ENCODE results near the gene TRMU. TPM values are rescaled to one million over a fixed set of nuclear protein-coding genes. Genes with fewer than 3 reads are reported as not detected.
"Not testable (repeated sequence)": the region's sequence is repeated elsewhere in the genome, so short reads cannot be mapped to it uniquely, and the experiment has no call there.

TRMU gene
- total RNA-seq, 2 experiments from 2014 or later: 61.4 to 75.3 TPM

GRCh38 chr22:46308283-46308988 lies 27.1 kb upstream of the TRMU start:
- Mint-ChIP-seq H3K9me3 (ENCODE audit: low read depth) (no peaks in the 10 kb centered on the region), H3K36me3 (ENCODE audit: low read depth) (peaks cover 32% of the 10 kb centered on the region), H3K27me3 (no peaks in the 10 kb centered on the region), H3K4me3 (no peak overlapping the region), H3K4me1 (peaks cover 4% of the 10 kb centered on the region), H3K27ac (no peak overlapping the region)
- ChIA-PET POLR2A (interaction anchor here (0.6 kb wide), 1 partner anchor 26 kb away, joined by 3 read pairs; no protein-coding TSS in a partner anchor), CTCF (interaction anchor here (0.6 to 1.7 kb wide), 2 partner anchors 10 to 548 kb away, joined by 3 to 4 read pairs; no protein-coding TSS in a partner anchor)
- DNase-seq (no peak), ATAC-seq (no peak)
- intact Hi-C loops (cut with DNase I, micrococcal nuclease): no loop called here

GRCh38 chr22:46309526-46310085 lies 25.9 kb upstream of the TRMU start:
- Mint-ChIP-seq H3K27ac (no peak overlapping the region), H3K27me3 (no peaks in the 10 kb centered on the region), H3K4me3 (no peak overlapping the region), H3K4me1 (peaks cover 2% of the 10 kb centered on the region), H3K36me3 (ENCODE audit: low read depth) (peaks cover 28% of the 10 kb centered on the region), H3K9me3 (ENCODE audit: low read depth) (no peaks in the 10 kb centered on the region)
- ChIA-PET POLR2A (no interaction called here), CTCF (interaction anchor here (1.7 kb wide), 1 partner anchor 11 kb away, joined by 4 read pairs; no protein-coding TSS in a partner anchor)
- DNase-seq (no peak), ATAC-seq (no peak)
- intact Hi-C loops (cut with DNase I, micrococcal nuclease): loop anchor here in 1 of 2 experiments (10.0 kb wide), 1 partner anchor 315 kb away; no protein-coding TSS in a partner anchor

GRCh38 chr22:46312056-46312455 lies 23.5 kb upstream of the TRMU start:
- POLR2A ChIA-PET: no interaction called here
- Mint-ChIP-seq H3K9me3 (ENCODE audit: low read depth) (no peaks in the 10 kb centered on the region), H3K27me3 (no peaks in the 10 kb centered on the region), H3K4me3 (no peak overlapping the region), H3K27ac (no peak overlapping the region), H3K36me3 (ENCODE audit: low read depth) (peaks cover 26% of the 10 kb centered on the region), H3K4me1 (peaks cover 2% of the 10 kb centered on the region)
- intact Hi-C loops (cut with DNase I, micrococcal nuclease): loop anchor here in 1 of 2 experiments (10.0 kb wide), 1 partner anchor 317 kb away; no protein-coding TSS in a partner anchor
- CTCF ChIA-PET: interaction anchor here (0.6 to 1.8 kb wide), 3 partner anchors 13 to 261 kb away, joined by 3 to 6 read pairs (median 5); no protein-coding TSS in a partner anchor
- DNase-seq (no peak), ATAC-seq (no peak)

- H3K4me1 Mint-ChIP-seq; H3K27ac Mint-ChIP-seq; H3K4me3 Mint-ChIP-seq; DNase-seq; H3K9me3 Mint-ChIP-seq (ENCODE audit: low read depth); POLR2A ChIA-PET; ATAC-seq; H3K27me3 Mint-ChIP-seq: not testable (repeated sequence)
- intact Hi-C loops (cut with DNase I, micrococcal nuclease): loop anchor here in 1 of 2 experiments (10.0 kb wide), 1 partner anchor 318 kb away; no protein-coding TSS in a partner anchor
- CTCF ChIA-PET: interaction anchor here (0.6 to 1.5 kb wide), 7 partner anchors 40 to 848 kb away, joined by 3 to 12 read pairs (median 3); no protein-coding TSS in a partner anchor
- peaks cover 33% of the 10 kb centered on the region for H3K36me3 Mint-ChIP-seq (ENCODE audit: low read depth)
Observed at GRCh38 chr22:46312848-46313247, 22.7 kb upstream of the TRMU start.

GRCh38 chr22:46315976-46316375 lies 19.5 kb upstream of the TRMU start:
- intact Hi-C loops (cut with DNase I, micrococcal nuclease): loop anchor here (5.0 to 10.0 kb wide), 2 partner anchors 321 to 324 kb away; no protein-coding TSS in a partner anchor
- POLR2A ChIA-PET: no interaction called here

GRCh38 chr22:46317646-46318045 lies 17.9 kb upstream of the TRMU start:
- Mint-ChIP-seq H3K4me3 (no peak overlapping the region), H3K9me3 (ENCODE audit: low read depth) (no peaks in the 10 kb centered on the region), H3K36me3 (ENCODE audit: low read depth) (peaks cover 18% of the 10 kb centered on the region), H3K27ac (no peak overlapping the region), H3K27me3 (no peaks in the 10 kb centered on the region), H3K4me1 (no peaks in the 10 kb centered on the region)
- ChIA-PET CTCF (no interaction called here), POLR2A (no interaction called here)
- DNase-seq (no peak), ATAC-seq (no peak)
- intact Hi-C loops (cut with DNase I, micrococcal nuclease): loop anchor here (5.0 to 10.0 kb wide), 2 partner anchors 323 to 325 kb away; no protein-coding TSS in a partner anchor

More at GRCh38 chr22:46315976-46316375, 19.5 kb upstream of the TRMU start:
- ATAC-seq (no peak), DNase-seq (no peak)
- Mint-ChIP-seq H3K27ac (no peak overlapping the region), H3K4me3 (no peak overlapping the region), H3K27me3 (no peaks in the 10 kb centered on the region), H3K36me3 (ENCODE audit: low read depth) (peaks cover 20% of the 10 kb centered on the region), H3K4me1 (peaks cover 2% of the 10 kb centered on the region), H3K9me3 (ENCODE audit: low read depth) (no peaks in the 10 kb centered on the region)
- CTCF ChIA-PET: interaction anchor here (0.8 to 2.2 kb wide), 7 partner anchors 9 to 322 kb away, joined by 3 to 21 read pairs (median 6); no protein-coding TSS in a partner anchor

- DNase-seq: no peak
- Mint-ChIP-seq H3K4me1 (no peaks in the 10 kb centered on the region), H3K9me3 (ENCODE audit: low read depth) (no peaks in the 10 kb centered on the region), H3K4me3 (no peak overlapping the region), H3K36me3 (ENCODE audit: low read depth) (peaks cover 24% of the 10 kb centered on the region), H3K27me3 (no peaks in the 10 kb centered on the region), H3K27ac (no peak overlapping the region)
- ATAC-seq: no peak
- ChIA-PET CTCF (no interaction called here), POLR2A (no interaction called here)
- intact Hi-C loops (cut with DNase I, micrococcal nuclease): loop anchor here (5.0 to 10.0 kb wide), 2 partner anchors 324 to 326 kb away; no protein-coding TSS in a partner anchor
Observed at GRCh38 chr22:46318576-46318975, 16.9 kb upstream of the TRMU start.

GRCh38 chr22:46319319-46319718 lies 16.2 kb upstream of the TRMU start:
- ChIA-PET POLR2A (no interaction called here), CTCF (interaction anchor here (0.5 to 0.7 kb wide), 2 partner anchors 37 to 325 kb away, joined by 3 to 8 read pairs; no protein-coding TSS in a partner anchor)
- H3K36me3 Mint-ChIP-seq (ENCODE audit: low read depth): peaks cover 24% of the 10 kb centered on the region
- H3K4me1 Mint-ChIP-seq: no peaks in the 10 kb centered on the region
- intact Hi-C loops (cut with DNase I, micrococcal nuclease): loop anchor here (5.0 to 10.0 kb wide), 2 partner anchors 325 to 327 kb away; no protein-coding TSS in a partner anchor
- no peak for ATAC-seq
- no peak overlapping the region for H3K27ac Mint-ChIP-seq
- no peak overlapping the region for H3K4me3 Mint-ChIP-seq
- no peak for DNase-seq
- H3K9me3 Mint-ChIP-seq (ENCODE audit: low read depth): no peaks in the 10 kb centered on the region
- no peaks in the 10 kb centered on the region for H3K27me3 Mint-ChIP-seq

GRCh38 chr22:46320166-46320710 lies 15.3 kb upstream of the TRMU start:
- Mint-ChIP-seq H3K36me3 (ENCODE audit: low read depth) (peaks cover 26% of the 10 kb centered on the region), H3K4me1 (no peaks in the 10 kb centered on the region), H3K4me3 (no peak overlapping the region), H3K27ac (no peak overlapping the region), H3K27me3 (no peaks in the 10 kb centered on the region), H3K9me3 (ENCODE audit: low read depth) (no peaks in the 10 kb centered on the region)
- intact Hi-C loops (cut with DNase I, micrococcal nuclease): no loop called here
- no peak for ATAC-seq
- ChIA-PET CTCF (no interaction called here), POLR2A (no interaction called here)
- DNase-seq: no peak

- POLR2A ChIA-PET: no interaction called here
- H3K4me1 Mint-ChIP-seq: no peaks in the 10 kb centered on the region
- DNase-seq (no peak), ATAC-seq (no peak)
- H3K36me3 Mint-ChIP-seq (ENCODE audit: low read depth): peaks cover 28% of the 10 kb centered on the region
- no peak overlapping the region for H3K4me3 Mint-ChIP-seq
- H3K27me3 Mint-ChIP-seq: no peaks in the 10 kb centered on the region
- H3K9me3 Mint-ChIP-seq (ENCODE audit: low read depth): no peaks in the 10 kb centered on the region
- CTCF ChIA-PET: interaction anchor here (1.5 kb wide), 1 partner anchor 10 kb away, joined by 4 read pairs; no protein-coding TSS in a partner anchor
- H3K27ac Mint-ChIP-seq: no peak overlapping the region
- intact Hi-C loops (cut with DNase I, micrococcal nuclease): no loop called here
Observed at GRCh38 chr22:46320716-46321386, 14.7 kb upstream of the TRMU start.

GRCh38 chr22:46322711-46323110 lies 12.8 kb upstream of the TRMU start:
- H3K4me1 Mint-ChIP-seq: no peaks in the 10 kb centered on the region
- no peaks in the 10 kb centered on the region for H3K27me3 Mint-ChIP-seq
- peaks cover 25% of the 10 kb centered on the region for H3K36me3 Mint-ChIP-seq (ENCODE audit: low read depth)
- intact Hi-C loops (cut with DNase I, micrococcal nuclease): no loop called here
- no peaks in the 10 kb centered on the region for H3K9me3 Mint-ChIP-seq (ENCODE audit: low read depth)
- DNase-seq (no peak), ATAC-seq (no peak)
- H3K4me3 Mint-ChIP-seq: no peak overlapping the region
- POLR2A ChIA-PET: no interaction called here
- no peak overlapping the region for H3K27ac Mint-ChIP-seq
- CTCF ChIA-PET: no interaction called here

Data from activated CD4-positive, alpha-beta T cell treated with anti-CD3 and anti-CD28 coated beads for 36 hours (primary cell).